ENCODE data around the gene SGK1.

Gene SGK1

DNA sequence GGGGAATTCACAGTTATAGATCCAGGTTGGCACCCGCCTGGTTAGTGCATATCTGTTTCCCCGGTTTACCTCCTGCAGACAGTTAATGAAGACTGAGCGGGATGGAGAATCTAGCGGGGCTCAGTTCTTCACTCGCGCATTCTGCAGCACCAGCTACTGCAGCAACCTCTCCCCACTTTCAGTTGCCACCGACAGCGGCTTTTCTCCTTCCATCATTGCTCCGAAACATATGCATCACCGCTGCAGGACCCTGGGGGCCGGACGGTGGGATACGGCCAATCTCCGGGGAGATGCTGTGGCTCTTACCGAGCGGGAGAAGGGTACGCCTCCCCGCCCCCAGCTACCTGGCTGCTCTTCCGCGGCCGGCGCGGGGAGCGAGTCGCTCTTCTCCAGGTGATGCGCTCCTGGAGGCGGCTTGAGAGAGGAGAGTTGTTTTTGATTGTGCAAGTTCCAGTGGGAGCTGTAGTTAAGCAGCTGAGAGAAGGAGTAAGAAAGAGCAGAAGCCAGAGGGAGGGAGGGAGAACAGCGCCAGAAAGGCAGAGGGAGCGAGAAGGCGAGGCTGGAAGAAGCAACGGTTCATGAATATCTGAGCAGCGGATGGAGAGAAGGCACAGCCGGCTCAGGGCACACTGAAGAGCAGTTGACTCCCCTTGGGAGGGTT is at the start of gene SGK1:
Gene SGK1 (minus strand): TSS at position 642 of the 661 bp plus-strand sequence. CDS start 652 bp downstream, outside the sequence.
- DNase-seq (ENCODE audit: low spot score) = no peak

- DNase-seq (ENCODE audit: low spot score) = no peak
Observed at GRCh38 chr6:134363323-134364039, 45.6 kb upstream of the SGK1 start.

- no peak for DNase-seq (ENCODE audit: low spot score)
Observed at GRCh38 chr6:134361011-134361410, 43.1 kb upstream of the SGK1 start.

DNA sequence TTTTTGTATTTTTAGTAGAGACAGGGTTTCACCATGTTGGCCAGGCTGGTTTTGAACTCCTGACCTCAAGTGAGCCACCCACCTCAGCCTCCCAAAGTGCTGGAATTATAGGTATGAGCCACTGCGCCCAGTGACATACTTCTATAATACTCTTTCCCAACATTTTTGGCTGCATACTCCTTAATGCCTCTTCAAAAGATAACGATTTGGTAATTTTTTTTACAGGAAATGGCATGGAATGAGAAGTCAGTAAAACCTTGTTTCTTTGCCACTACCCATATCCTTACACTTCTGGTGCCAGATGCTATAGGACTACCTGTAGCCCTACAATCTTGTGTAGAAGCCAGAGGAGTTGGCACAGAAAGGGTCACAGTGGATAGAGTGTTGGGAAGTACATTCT is 41.4 kb upstream of the SGK1 start:
- no peak for DNase-seq (ENCODE audit: low spot score)

DNA sequence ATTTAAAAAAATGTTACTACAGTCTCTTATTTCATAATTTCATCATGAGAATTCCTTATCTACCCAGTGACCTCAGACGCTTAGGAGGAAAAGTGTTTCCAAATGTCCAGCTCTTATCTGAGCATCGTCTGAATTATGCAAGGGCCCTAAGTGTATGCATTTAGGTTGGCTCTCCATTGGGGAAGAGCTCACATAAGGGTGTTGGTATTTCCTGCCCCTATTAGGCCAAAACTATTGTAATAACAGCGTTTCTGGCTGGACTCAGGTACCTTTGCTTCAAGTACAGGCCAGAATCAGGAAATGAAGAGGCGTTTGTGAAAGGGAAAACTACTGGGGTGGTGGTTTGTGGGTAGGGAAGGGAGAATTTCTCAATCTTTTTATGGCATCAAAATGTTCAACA is 40.4 kb upstream of the SGK1 start:
- DNase-seq (ENCODE audit: low spot score) = peak; percentile 42

- DNase-seq (ENCODE audit: low spot score) = no peak
Observed at GRCh38 chr6:134357022-134357487, 39.1 kb upstream of the SGK1 start.

- no peak for DNase-seq (ENCODE audit: low spot score)
Observed at GRCh38 chr6:134356405-134356804, 38.5 kb upstream of the SGK1 start.

DNA sequence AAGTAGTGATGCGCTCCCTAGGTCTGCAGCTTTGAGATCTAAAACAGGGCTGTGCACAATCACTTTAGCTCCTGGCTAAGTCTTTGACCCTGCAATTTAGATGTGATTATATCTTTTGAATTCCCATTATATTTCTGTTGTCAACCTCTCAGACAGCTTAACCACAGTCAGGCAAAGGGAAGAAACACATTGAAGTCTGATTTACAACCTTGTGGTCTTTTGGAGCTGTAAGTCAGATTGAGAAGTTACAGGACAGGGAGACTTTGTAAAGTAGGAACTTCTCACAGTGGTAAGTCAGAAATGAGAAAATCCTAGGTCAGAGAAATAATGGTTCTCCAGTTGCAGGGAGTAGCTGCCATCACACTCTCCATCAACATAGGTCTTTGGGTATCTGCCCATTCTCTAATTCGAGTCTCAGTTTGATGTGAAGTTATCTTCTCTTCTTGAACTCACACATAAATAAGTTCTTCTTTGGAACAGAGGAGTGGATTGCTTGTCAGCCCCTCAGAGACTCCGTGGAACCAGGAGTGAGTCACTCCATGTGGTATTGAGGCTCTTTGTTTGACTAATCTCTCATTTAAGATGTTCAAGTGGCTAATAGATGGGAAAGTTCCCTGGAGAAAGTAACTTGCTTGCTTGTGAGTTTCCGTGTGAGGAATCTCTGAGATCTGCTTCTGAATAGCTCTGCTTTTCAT is 35.0 kb upstream of the SGK1 start:
- no peak for DNase-seq (ENCODE audit: low spot score)

- DNase-seq (ENCODE audit: low spot score) = no peak
Observed at GRCh38 chr6:134351615-134352474, 33.9 kb upstream of the SGK1 start.

DNA sequence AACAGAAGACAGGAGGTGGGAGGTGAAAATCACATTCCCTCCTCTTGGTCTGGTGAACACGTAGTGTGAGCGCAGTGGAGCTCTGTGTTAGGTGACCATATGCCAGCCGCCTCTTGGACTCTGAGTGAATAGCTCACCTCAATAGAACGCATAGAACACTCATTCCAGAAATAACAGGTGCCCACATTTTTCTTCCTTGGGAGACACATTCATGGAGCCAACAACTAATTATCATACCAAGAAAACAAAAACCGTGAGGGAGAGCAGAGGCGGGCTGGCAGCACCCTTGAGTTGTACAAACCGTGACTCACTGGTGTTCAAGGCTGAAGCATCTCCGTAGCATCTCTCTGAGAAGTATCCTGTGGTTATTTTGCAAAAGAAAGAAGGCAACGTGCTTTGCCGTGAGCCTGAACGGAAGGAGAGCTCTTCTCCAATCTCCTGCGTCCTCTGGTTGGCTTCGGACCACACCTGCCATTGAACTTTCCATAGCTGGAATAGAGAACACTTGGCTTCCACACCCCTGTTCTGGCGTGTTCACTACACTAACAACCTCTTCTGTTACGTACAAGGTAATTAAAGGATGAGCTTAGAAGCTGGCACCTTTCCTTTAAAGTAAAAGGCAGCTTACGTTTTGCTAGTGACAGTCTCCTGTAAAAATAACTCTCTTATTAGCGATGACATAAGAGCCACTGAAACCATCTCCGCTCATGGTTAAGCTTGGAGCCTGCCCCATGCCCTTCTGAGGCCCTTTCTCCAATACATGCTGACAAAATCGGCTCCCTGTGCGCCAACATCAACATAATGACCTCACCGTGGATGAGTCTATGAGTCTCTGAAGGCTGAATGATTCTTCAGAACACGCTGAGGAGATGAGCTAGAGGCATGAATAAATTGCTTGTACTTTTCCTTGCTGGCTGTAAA is 30.2 kb upstream of the SGK1 start:
- DNase-seq (ENCODE audit: low spot score) = no peak

DNA sequence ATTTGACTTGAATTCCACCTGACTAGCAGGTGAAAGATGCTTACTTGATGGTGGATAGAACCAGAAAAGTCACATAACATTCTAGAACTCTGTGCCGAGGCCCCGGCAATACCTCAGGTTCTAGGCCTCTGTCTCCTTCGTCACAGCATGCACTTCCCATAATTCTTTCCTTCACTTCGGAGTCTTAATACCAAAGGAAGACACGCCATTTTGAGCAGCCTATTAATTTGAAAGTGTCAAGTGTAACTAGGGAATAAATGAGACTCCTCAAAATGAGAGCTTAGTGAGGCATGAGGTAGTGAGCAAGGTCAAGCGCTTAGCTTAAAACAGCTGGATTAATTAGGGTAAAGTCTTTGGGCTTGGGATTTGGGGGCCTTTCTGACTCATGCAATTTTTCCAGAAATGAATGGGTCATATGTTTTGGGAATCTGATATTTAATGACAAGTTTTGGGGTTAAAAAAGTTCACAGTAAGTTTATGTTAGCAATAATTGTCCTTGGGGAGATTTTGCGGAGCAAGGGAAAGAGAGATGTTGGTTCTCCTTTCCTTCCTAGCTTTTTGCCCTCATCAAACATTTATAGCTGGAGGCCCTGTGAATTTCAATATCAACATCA is 29.1 kb upstream of the SGK1 start:
- no peak for DNase-seq (ENCODE audit: low spot score)

GRCh38 chr6:134345789-134346188 is 27.9 kb upstream of the SGK1 start:
- DNase-seq (ENCODE audit: low spot score) = no peak

DNA sequence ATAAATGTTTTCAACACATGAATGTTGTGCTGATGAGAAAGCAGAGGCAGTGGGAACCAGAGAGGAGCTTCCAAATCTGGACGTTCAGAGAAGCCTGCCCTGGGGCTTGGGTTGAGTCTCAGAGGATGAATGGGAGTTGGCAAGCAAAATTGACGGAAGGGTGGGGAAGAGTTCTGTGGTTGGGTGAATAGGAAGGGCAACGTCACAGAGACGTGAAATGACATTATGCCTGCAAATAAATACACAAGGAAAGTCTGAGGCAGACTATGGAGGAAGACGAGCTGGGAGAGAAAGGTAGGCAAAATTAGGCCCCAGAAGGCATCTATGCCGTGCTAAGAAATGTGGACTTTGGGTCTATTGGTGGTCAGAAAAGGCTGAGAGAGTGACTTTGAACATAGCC is 25.2 kb upstream of the SGK1 start:
- no peak for DNase-seq (ENCODE audit: low spot score)

- DNase-seq (ENCODE audit: low spot score) = no peak
Observed at GRCh38 chr6:134341999-134342567, 24.2 kb upstream of the SGK1 start.

- no peak for DNase-seq (ENCODE audit: low spot score)
Observed at GRCh38 chr6:134340179-134340975, 22.5 kb upstream of the SGK1 start.

- DNase-seq (ENCODE audit: low spot score) = no peak
Observed at GRCh38 chr6:134339216-134339615, 21.3 kb upstream of the SGK1 start.

GRCh38 chr6:134331256-134331655 is 13.3 kb upstream of the SGK1 start:
- DNase-seq (ENCODE audit: low spot score) = no peak

GRCh38 chr6:134330555-134330954 is 12.6 kb upstream of the SGK1 start:
- DNase-seq (ENCODE audit: low spot score) = no peak

DNA sequence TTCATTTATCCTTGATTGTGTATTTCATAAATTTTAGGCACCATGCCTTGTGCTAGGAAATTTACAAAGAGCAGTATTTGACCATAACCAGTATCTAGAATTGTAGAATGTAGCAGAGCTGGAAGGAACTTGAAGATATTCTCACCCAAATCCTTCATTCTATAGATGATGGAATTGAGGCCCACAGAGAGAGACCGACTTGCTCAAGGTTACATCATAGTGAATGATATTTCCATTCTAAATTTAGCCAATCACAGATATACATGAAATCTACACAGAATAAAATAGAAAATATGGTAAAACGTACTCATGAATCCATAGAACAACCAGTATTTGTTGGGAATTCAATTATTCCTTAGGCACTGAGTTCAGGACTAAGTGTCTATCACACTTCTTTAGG is 10.9 kb upstream of the SGK1 start:
- DNase-seq (ENCODE audit: low spot score) = no peak

Measured in HuH-7 (cell line).